Brain pericyte (primary cell): Measurements from ENCODE around the gene HIVEP3.

ENCODE experiments used
- DNase-seq: peaks from one replicate; pipeline ENCODE4 v3.0.0-alpha.2; 2012; ENCODE audit warnings: low read depth, low spot score

Gene HIVEP3

DNA sequence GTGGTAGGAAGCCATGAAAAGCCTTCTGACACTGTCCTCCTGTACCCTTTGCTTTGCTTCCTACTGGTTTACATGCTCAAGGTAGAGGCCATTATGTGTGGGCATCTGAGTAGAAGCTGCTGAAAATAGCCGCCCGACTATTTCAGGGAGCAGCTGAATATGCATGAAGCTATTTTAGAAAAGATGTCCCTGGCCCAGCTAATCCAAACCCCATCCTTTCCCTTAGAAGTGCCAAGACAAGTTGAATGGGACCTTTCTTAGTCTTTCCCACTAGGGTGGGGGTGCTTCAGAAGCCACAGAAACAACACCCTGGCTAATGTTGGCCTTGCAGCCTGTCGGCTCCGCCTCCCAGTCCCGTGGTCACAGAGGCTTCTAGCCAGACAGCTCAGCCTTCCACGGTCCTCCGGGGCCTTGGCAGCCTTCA lies 229.2 kb downstream of the HIVEP3 start:
- DNase-seq: no peak

DNA sequence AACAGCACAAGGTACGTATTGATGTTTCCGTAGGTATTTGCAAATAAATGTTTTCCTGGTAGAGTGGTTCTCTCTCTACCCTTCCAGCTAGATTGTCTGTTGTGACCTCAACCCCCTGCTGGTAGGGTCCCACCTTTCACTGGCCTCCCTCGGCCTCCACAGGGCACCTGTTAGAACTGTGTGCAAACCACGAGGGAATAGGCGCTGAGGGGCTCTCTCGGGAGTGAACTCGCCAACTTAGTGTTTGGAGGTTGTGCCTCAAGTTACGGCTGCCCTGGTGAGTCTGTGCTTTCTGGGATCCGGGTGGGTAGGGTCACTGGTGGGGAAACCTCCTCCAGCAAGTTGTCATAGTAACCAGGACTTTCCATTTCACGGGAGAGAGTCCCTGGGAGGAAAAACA lies 229.6 kb downstream of the HIVEP3 start:
- no peak for DNase-seq

DNA sequence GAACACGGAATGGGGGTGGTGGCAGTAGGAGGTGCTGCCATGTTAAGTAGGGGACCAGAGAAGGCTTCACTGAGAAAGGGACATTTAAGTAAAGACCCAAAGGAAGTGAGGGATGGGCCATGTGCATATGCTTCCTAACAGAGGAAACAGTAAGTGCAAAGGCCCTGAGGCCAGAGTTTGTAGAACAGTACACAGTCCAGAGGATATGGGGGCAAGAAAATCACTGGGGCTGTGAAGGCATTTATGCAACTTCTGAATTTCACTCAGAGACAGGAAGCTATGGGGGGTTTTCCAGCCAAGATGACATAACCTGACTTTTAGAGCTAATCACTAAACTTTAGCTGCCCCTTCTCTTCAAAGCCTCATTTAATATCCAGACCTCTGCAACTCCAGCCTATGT lies 231.7 kb downstream of the HIVEP3 start:
- DNase-seq: no peak

DNA sequence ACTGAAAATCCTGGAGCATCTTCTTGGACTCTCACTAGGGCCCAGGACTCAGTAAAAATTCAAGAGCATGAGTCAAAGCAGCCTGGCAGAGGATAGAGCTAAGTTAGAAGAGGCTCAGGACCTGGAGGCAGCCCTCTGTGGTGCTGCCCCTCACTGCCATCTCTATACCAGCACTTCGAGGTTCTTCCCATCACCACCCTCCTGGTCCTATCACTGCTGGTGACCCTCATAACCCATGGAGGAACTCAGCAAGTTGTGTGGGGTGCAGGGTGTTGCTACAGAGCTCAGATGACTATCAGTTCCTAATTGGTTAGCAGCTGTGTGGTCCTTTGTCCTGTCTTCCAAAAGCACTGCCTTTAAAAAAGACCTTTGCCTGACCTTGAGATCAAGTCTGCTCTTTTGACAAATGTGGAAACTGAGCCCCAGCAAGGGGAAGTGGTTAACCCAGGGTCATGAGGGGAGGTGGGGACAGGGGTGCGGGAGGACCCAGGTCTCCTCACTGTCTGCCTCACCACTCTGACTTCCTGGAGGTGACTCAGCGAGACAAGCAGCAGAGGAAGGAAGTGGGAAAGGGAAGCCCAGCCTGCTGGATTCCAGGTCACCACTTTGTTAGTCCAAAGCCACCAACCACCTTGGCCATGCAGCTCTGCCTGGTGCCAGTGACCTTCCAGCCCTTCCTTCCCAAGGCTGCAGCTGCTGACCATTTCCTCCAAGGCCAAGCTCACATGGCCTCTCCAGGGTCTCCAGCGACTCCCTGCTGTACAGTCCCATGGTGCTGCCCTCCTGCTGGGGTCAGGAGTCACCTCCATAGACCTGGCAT lies 234.8 kb downstream of the HIVEP3 start:
- DNase-seq: no peak

DNA sequence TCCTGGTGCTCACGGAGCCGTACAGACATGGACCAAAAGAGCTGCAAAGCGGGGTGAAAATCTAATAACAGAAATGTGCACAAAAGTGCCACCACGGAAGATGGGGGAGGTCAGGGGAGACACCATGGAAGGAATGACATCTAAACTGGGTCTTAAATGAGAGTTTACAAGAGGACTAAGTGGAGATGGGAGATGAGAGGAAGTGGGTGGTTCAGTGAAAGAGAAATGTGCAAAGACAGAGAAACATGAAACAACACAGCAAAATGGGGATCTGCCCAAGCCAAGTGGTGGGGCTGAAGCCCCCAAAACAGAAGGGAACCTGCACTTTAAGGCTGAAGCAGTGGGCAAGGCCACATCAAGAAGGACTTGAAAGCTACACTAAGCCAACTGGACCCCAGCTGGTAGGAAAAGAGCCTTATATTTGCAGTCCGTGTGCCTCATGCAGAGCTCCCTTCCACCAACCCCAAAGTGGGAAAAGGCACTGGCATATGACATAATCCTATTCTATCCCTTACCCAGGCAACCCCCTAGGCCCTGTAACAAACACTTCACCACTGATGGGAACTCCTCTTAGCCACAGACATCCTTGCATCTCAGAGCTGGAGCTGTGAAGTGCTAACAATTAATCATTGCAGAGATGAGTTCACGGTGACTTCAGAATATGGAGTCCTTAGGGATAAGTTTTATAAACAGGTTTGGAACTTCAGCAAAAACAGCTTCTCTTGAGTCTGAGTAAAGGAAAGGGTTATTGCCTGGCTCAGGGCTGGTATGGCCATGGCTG lies 235.7 kb downstream of the HIVEP3 start:
- no peak for DNase-seq

DNA sequence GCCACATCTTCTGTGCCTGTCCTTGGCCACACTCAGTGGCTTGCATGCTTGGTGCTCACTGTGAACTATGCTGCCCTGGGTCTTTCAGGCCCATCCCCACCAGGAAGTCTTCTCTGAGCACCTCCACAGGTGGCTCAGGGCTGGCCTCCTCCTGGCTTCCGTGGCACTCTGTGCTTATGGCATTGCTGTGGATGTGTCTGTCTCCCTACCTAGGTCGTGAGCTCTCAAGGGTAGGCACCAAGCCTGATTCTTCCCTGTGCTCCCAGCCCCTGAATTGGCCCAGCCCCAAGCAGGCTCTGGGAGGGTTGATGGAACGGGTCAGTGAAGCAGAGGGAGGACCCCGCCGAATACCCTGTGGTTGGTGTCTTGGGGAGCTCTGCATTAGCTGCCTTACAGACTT lies 236.6 kb downstream of the HIVEP3 start:
- DNase-seq: no peak

DNA sequence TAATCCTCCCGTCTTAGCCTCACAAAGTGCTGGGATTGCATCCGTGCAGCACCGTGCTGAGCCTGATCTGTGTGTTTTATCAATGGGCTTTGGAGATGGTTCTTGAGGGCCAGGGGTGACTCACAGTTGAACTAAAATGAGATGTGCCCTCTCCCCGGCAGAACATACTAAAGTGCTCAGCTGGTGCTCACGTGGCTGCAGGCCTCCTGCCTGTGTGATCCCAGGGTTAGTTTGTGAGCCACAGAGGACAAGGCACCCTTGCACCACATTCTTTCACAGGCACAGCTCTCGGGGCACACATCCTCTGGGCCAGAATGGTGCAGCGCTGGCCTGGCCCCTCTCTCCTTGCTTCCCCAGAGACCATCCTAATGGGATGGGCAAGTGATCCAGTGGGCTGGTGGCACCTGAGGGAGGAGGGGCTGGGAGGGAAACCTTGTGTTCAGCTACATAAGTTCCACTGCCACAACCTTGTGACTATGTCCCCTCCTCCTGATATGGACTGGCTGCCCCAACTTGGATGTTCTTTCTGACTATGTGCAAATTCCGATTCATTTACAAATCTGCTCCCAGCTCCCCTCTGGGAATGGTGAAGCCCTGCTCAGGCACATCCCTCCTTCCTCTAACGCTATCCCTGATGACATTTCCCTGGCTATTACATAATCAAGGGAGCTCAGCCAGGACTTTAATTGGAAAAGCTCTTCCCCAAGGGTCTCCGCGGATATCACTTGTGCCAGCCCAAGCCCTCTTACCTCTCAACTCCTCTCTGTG lies 237.2 kb downstream of the HIVEP3 start:
- DNase-seq: peak; percentile 38

DNA sequence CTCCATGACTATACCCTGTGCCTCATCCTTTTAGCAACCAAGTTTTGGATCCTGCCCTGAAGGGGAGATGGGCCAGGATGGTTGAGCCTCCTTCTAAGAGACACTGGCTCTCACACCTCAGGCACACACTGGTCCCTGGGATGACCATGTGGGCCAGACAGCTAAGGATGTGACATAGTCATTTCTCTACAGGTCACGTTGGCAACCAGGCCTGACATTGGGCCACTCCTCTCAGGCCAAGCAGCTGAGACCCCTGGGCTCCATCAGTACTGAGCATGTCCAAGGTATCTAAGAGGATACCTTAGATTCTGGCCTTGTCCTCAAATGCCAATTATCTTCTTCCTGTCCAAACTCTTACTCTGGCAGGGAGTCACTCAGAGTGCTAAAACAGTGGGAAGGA lies 238.7 kb downstream of the HIVEP3 start:
- no peak for DNase-seq

DNA sequence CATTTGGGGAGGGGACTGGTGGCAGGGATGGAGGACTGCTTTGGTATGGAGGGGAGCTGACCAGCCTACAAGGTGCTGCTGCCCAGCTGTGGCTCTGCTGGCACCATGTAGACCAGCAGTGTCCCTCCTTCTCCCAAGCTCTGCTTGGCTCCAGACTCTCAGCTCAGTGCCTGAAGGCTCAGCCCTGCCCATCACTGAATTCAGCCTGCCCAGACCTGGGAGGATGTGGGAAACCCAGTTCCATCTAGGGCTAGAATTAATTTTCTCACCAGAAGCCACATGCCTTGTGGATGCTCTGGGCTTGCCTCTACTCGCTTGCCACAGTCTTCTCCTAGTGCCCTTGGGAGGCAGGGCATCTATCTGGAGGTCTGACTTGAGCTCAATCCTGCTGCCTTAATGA lies 239.2 kb downstream of the HIVEP3 start:
- DNase-seq: no peak

DNA sequence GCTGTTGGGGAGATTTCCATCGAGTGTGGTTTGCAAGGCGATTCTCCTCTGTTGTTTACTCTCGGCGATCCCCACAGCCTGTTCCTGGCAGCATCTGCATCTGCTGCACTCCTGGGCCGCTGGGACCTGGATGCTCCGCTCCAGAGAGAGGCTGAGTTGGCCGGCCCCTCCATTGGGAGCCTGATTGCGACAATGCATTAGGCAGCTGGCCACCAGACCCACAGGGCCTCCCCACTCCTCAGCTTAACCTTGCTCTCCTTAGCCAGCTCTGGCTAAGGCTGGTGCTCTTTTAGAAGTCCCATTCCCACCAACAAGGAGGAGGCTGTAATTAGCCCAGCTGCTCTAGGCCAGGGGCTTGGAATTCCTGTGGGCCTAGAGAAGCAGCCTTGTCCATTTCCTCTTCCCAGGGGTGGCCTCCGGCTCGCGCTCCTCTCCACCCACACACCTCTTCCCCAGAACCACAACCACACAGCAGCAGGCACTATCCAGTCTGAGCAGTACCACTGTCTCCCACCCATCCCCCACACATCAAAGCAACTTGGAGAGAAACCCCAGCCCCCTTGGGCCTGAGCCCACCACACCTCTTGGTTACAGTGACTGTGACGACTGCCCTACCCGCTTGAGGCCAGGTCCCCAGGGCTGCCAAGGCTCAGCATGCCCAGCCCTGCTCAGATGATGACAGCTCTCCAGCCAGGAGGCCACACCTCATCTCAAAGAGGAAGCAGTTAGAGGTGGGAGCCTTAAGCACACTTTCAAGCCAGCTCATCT lies 240.4 kb downstream of the HIVEP3 start:
- peak; percentile 48 for DNase-seq

DNA sequence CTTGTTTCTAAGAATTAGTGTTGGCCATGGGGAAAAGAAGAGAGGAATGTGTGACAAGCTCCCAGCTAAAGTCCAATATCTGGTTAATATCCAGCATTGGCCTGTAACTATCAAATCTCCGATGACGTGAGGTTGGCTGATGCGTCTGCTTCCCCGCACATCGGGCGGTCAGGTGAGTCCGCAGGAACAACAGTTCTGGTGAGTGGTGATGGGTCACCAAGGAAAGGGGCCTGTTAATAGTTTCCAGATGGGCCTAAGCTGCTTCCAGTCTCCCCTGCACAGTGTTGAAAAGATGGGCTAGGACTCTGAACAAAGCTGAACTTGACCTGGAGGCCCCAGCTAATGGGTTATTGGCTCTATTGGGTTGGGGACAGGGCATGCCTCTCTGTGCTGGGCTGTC lies 241.1 kb downstream of the HIVEP3 start:
- no peak for DNase-seq

DNA sequence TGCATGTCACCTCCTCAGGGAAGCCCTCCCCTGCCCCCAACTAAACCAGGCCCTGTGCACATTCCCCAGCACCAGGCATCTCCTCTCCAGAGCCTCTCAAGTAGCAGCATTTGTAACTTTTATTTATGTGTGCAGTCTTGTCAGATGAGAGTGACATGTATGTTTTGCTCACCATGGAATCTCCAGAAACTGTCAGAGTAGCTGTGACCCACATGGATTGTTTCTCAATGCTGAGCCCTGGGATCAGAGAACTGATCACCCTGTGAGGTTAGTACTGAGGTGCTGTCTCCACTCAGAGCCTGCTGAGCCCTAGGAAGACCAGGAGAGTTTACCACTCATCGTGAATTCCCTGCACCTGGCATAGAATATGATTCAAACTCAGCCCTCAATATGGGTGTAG lies 243.3 kb downstream of the HIVEP3 start:
- DNase-seq: no peak

DNA sequence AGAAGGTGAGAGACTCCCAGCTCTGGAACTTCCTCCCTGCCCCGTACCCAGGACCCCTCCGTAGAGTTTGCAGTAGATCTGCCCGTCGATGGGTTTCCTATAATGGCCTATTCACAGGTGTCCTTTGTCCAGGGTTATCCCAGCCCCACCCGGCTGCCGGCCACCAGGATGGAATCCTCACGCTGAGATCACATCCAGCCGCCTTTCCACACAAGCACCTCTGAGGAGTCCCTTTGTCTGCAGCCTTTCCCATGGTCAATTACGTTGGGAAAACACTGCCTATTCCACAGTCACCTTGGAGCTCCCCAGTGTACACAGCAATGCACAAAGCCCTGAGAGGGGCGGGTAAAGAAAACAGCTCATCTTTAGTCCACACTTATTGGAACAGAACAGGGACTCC lies 244.2 kb downstream of the HIVEP3 start:
- no peak for DNase-seq

DNA sequence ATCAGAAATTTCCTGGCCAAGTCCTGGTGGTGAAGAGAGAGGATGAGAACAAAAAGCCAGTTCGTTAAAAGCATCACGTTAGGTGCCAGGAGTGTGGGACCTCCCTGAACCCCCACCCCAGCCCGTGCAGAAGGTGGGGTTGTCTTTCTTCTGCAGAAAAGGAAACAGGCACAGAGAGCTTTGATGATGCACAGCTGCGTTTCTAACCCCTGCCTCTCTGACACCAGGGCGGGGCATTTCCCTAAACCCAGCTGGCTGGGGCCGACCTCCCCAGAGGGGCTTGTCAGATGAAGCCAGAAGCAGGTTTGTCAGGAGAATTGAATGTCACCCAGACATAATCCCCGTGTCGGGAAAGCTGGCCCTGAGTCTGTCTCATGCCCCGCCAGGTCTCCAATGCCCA lies 244.9 kb downstream of the HIVEP3 start:
- DNase-seq: no peak

DNA sequence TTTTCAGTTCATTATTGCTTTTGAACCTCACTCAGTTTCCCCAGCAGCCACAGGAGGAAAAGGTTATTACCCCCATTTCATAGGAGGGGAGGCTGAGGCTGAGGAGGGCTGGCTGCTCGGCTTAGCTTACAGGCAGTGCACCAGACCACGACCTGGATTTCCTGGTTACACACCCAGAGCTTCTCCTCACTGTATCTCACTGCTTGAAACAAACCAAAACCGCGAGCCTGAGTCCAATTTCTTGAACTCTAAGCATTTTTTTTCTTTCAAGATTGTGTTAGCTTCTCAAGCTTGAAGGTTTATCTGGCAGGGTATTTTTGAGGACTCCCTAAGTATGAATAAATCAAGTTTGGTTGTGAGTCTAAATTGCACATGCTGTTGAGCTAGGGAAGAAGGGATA lies 245.3 kb downstream of the HIVEP3 start:
- DNase-seq: no peak

DNA sequence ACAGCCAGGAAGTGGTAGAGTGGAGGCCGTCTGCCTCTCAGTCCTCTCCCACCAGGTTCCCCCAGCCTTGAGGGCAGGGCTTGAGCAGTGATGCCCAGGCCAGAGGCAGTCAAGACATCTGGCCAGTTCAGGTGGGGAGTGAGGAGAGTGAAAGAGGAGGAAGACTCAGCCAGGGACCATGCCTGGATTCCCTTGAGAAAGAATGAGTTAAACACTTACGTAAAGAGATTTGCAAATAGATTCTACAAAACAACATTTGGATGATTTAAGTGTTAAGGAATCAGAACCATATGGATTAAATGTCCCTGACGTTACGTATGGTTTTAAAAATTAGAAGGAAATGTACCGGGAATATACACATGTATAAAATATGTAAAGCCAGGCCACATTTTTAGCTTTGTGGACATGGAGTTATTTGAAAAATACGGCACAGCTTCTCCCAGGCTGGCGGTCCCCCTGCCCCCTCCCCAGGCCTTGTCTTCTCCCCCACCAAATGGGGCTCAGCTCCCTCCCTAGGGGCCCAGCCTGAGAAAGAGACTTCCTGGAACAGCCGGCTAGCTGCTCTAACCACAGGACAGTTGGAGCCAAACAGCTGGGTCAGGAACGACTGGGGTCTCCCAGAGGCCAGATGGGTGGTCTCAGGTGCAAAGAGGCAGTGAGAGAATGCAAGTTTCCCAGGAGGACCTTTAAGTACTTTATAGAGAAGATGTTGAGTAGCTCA lies 245.9 kb downstream of the HIVEP3 start:
- peak; percentile 41 for DNase-seq

DNA sequence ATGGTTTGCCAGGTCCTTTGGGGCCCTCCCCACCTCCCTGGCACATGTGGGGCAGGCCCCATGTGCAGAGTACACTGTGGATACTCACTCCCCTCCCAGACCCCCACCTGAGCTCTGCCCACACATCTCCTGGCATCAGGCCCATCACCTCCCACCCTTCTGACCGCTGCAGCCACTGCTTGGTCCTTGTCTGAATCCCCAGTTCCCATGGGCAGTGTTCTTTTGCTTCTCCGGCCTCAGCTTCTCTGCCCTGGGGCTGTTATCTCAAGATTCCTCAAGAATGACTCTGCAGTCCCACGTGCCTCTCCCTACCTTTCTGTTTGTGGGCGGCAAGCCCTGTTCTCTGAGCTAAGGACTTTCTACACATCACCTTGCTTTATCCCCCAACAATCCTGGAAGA lies 246.5 kb downstream of the HIVEP3 start:
- DNase-seq: no peak

DNA sequence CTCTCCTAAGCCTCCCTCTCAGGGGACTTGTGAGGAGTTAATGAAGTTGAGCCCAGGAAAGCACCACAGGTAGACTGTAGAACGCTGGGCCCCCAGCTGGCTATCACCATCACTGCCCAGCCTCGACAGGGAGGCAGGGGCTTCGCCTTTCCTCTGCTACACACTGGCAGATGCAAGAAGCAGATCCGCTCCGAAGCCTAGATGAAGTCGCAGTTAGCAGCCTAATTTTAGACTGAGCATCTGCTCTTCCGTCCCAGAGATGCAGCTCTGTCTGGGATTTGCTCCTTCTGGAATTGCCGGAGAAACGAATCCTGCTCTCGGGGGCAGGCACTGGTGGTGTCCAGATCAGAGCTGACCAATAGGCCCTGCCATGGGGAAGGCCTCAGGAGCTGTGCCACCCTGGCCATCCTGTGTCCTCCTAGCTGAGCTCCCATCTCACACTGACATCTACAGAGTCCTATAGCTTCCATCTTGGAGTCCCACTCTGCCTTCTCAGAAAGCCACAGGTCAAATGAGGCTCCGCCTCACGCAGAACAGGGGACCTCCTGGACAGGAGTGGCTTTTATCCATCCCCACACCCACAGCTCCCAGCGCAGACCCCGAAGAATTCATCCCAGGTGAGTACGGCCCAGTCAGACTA lies 247.5 kb downstream of the HIVEP3 start:
- no peak for DNase-seq

DNA sequence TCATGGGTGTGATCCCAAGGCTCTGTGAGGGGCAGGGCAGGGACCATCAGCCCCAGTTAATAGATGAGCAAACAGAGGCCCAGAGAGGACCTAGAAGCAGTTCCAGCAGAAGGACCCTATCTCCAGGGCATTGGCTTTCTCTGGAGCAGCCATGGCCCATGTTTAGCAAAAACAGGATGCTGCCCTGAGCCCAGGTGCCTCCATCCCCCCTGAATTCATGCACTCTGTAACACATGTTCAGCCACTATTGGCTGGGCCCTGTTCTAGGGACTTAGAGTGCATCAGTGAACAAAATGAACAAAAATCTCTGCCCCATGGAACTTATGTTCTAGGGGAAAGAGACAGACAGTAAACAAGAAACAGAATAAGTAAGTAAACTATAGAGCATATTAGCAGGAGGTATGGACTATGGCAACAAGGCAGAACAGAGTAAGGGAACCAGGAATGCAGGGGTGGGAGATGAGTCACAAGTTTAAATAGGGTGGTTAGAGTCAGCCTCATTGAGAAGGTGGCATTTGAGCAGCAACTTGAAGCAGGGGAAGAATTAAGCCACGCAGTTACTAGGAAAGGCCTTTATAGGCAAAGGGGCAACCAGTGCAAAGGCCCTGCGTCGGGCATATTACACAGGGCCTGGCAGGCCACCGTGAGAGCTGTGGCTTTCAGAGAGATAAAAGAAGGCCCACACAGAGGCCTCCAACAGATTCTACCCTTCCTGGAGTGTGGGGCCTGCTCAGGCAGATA lies 248.3 kb downstream of the HIVEP3 start:
- no peak for DNase-seq

DNA sequence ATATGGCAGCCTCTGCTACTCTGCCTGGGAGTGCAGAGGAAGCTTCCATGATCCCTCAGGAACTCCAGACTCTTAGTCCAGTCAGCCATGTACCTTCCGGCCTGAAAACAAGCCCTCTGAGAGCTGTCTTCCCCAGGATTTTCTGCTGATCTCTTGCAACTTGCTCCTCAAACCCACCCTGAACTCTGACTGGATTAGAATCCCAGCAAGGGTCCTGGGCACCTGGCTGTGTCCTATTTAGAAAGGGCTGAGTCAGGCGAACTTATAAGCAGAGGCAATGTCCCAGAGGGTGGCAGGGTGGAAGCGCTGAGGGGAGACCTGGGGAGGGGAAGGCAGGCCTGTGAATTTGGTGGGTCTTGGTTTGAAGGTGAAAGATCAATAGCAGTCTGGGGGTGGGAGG lies 249.8 kb downstream of the HIVEP3 start:
- DNase-seq: no peak
